Measurements from ENCODE around the gene TMEM209.
"Not testable (repeated sequence)": the region's sequence is repeated elsewhere in the genome, so short reads cannot be mapped to it uniquely, and the experiment has no call there.

Gene TMEM209

DNA sequence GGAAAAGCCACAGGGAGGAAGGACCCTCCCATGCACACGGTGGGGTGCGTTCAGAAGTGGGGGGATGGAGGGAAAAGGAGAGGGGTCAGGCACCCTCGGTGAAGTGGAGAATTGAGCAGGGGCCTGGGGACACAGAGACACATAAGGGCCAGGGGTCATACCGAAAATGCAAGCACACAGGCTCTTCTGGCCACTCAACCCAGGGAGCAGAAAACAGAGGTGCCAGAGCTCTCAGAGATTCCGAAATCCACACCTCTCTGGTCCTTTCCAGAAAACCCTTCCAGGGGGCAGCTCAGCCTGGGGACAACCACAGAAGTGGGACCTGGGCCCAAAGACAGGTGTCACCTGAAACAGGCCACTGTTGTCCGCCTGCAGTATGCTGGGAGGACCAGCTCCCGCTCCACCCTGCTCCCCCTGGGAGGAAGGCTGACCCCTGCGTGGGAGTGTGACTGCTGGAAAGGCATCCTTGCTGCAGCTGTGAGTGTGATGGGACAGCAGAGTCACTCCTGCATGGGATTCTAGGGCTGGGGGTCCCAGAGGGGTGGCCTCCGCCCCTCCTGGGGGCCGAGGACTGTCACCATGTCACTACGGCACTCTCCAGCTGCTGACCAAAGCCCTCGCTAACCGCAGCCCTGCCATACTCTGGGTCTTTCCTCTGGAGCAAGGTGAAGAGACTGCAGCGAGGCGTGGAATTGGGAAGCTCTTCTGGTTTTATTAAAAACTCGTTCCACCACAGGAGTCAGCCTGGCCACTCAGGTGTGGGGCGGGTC, 63.1 kb downstream of the TMEM209 start:
- DNase-seq = no peak

DNA sequence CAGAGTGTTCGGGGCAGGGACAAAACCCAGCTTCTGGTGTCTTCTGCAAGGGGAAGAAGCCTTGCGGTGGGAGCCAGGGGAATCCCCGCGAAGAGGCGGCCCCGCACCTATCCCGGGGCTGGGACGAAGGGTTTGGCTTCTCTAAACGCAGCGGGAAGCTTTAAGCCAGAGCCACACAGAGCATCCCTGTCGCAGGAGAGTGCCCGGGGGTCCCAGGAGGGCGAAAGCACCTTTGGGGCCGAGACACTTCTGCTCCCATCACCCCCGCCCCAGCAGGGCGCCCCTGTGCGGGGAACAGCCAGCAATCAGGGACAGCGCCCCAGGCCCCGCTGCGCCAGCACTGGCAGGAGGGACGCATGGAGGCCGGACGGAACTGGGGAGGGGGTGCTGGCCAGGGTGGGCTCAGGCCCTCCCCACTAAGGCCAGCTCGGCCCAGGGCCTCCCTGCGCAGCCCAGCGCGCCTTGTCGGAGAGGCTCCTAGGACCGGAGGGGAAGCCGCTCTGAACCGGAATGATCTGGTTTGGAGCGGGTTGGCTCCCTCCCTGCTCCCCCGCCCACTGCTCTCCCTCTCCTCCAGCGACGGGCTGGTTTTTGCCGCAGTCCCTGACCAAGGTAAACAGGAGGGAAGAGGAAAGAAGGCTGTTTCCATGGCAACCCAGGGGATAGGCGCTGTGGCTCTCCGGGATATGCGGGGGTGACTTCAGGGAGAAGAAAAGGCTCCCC, 63.9 kb downstream of the TMEM209 start:
- DNase-seq = peak; percentile 74

DNA sequence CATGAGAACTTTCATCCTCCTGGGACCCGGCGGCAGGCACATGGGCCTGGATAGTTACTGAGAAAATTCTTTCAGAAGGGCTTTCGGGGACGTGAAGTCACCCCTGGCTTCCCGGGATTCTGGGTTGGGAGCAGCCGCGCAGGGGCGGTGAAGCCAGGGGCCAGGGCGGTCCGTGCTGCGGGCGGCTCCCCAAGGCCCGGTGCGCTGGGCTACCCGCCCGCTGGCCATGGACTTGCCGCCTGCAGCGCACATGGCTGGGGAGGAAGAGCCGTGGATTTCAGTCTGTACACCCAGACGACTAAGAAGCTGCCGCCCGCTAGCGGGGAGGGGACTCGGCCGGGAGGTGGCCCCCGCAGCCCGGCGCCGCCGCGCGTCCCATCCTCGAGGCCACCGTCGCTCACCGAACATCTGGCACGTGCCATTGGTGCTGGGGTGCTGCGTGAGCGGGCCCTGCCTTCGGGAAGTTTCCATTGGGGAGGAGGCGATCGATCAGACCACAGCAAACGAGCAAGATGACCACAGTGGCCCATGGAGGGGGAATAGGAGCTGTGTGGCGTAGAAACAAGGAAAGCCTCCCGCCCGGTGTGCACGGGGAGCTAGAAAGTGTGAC, 64.5 kb downstream of the TMEM209 start:
- DNase-seq = no peak

- no peak for DNase-seq
These were observed 65.8 kb downstream of the TMEM209 start for GRCh38 chr7:130139193-130139960.

- no peak for DNase-seq
These were observed 68.0 kb downstream of the TMEM209 start for GRCh38 chr7:130137207-130137606.

DNA sequence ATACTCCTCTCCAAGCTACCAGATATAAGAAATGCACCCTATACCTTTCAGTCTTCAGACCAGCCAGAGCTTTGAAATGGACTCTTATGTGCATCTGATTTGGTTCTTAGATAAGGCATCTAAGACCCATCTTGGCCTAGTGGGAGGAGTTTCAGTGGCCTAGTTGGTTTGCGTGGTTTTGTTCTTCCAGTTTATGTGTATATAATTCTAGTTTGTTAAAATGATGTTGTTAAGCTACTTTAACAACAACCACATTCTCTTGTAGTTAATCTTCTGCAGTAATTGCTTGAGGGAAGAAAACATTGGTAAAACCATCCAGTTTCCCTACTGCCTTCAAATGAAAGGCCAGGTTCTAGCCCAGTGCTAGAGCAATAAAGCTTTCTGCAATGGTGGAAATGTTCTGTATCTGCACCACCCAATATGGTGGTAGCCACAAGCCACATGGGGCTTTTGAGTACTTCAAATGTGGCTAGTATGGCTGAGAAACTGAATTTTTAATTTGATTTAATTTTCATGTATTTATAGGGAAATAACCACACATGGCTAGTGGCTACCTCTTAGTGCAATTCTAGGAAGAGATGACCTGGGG, 68.5 kb downstream of the TMEM209 start:
- DNase-seq = no peak

DNA sequence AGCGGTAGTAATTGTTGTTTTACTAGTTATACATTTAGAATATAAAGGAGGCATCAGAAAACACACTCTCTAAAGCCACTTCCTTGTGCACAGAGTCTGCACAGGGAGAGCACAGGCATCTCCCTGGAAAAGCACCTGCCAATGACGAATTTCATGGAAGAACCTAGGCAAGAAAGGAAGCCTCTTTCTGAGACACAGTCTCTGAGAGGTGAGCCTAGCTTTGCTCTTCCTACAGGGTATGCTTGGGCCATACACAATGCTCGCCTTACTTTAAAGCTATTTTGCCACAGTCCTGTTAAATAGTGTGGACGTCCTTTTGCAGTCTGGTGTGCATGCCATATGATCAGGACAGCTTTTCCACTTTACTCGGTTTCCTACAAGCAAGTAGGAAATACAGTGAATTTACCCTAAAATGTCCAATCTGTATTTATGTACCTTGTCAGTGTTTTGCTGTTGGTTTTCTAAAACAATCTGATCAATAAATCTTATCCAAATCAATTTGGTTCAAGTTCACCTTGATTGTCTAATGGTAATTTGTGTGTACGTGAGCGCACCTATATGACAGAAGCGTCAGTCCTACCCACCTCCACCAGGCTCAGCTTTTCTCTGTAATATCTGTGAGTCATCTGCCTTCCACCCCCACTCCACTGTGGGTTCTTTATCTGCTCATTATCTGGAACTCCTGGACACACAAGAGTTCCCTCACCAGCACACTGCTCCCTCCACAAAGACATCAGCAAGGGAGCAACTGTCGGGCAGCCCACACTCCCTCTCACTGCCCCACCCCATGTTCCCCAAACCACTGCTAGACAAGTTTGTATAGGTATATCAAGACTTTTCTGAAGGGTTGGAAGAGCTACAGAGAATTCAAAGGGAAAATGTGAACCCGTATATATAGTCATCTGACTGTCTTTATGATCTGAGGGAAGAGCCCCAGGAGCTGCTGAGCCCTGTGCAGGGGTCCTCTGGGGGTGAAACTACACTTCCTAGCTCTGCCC, 69.7 kb downstream of the TMEM209 start:
- peak; percentile 16 for DNase-seq

GRCh38 chr7:130134726-130135125, 70.5 kb downstream of the TMEM209 start:
- DNase-seq = no peak

- no peak for DNase-seq
These were observed 71.0 kb downstream of the TMEM209 start for GRCh38 chr7:130134106-130134636.

GRCh38 chr7:130133029-130133782, 72.0 kb downstream of the TMEM209 start:
- DNase-seq = no peak

DNA sequence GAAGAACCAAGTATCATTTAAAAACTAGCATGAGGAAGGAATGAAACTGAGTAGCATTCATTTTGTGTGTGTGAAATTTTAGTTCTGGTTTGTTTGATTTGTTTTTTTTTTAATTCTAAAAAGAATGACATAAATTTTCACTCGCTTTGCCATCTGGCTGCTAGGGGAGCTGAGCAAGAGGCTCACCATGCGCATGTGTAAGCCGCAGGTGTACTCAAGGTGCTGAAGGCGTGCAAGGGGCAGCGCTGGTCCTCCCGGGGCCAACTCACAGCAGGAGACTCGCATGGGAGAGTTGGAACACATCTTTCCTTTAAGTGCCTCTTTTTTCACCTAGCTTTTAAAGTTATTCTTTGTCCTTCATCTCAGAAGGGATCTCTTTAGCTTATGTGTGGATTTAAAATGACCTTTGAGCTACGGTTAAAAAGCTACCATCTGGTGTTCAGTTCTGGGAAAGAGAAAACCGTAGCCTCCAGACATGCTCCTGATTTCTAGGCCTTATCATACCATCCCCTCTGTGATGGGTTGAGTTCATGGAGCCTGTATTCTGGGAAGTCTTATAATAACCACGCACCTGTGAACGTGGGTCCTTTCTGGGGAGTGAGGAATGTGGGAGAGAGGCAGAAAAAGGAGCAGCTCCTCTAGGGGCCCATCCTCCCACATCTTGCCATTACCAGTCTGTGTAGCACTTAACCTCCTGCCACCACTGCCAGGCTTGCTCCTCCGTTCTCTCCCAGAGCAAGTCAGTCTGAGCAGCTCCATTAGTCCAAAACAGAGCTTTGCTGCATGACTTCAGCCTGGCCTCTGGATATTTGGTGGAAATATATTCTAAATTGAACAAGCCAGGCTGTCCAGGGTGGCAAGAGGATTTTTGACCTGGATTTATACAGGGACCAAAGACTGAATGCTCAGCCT, 73.0 kb downstream of the TMEM209 start:
- no peak for DNase-seq

GRCh38 chr7:130131191-130131834, 73.9 kb downstream of the TMEM209 start:
- DNase-seq = no peak

DNA sequence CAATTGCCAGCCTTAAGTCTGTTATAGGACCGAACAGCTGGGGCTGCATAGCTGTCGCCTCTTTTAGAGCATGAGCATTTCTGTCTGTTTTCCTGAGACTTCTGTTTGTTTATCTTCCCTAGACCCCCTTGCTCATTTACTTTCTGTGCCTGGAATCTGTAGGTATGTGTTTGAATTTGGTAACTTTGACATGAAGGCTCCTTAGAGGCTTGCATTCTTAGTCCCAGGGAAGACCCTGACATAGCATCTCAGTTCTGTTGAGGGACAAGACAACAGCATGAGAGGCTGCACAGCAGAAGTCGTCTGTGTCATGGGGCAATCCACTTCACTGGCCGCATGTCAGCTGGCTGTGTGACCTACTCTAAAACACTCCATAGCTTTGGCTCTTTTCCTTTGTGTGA, 76.2 kb downstream of the TMEM209 start:
- no peak for DNase-seq

- DNase-seq = peak; percentile 66
These were observed 77.3 kb downstream of the TMEM209 start for GRCh38 chr7:130127821-130128317.

DNA sequence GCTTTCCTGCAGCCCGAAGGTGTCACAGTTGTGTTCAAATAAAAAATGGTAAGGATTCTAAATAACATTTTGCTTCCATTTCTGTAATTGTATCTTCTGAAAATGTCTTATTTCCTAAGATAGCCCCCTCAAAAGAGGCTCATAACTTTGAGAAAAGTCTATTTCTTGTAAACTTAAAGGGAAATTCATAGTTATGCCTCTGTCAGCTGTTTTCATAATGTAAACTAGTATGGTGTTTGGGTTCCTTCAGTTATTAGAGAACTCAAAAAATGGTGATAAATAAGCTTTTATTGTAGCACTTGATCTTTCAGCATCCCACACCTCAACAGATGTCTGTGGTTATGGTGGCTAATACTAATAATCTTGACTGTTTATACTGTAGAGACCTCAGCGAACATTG, 77.8 kb downstream of the TMEM209 start:
- DNase-seq = no peak

DNA sequence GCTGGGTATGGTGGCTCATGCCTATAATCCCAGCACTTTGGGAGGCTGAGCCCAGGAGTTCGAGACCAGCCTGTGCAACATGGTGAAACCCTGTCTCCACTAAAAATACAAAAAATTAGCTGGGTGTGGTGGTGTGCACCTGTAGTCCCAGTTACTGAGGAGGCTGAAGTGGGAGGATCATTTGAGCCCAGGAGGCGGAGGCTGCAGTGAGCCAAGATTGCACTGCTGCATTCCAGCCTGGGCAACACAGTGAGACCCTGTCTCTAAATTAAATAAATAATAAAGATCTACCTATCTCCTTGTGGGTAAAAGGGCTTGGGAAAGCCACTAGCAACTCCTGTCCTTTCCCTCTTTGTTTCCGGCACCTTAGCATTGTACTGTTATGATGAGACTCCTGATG, 78.4 kb downstream of the TMEM209 start:
- not testable (repeated sequence) for DNase-seq

- DNase-seq = no peak
These were observed 80.5 kb downstream of the TMEM209 start for GRCh38 chr7:130124711-130125110.

GRCh38 chr7:130123501-130123900, 81.7 kb downstream of the TMEM209 start:
- DNase-seq = no peak

DNA sequence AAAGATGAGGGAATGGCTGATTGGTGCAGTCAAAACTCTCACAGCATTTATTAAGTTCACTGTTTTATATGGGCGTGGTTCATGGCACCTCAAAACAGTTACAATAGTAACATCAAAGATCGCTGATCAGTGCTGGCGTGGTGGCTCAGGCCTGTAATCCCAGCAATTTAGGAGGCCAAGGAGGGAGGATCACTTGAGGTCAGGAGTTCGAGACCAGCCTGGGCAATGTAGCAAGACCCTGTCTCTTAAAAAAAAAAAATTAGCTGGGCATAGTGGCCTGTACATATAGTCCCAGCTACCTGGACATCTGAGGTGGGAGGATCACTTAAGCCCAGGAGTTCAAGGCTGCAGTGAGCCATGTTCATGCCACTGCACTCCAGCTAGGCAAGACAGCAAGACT, 86.4 kb downstream of the TMEM209 start:
- no peak for DNase-seq
